ENCODE data around the gene EID2. TPM values are rescaled to one million over a fixed set of nuclear protein-coding genes. Genes with fewer than 3 reads are reported as not detected.
A peak's percentile ranks its signal among the peaks of the same experiment; 100 is the strongest.

The EID2 gene
- total RNA-seq, 1 experiment from 2014 or later: 14.6 TPM

GRCh38 chr19:39566064-39566463 lies 26.1 kb upstream of the EID2 start:
- intact Hi-C loops (cut with micrococcal nuclease; ENCODE audit: unreplicated experiment): no loop called here

GRCh38 chr19:39563408-39563807 lies 23.4 kb upstream of the EID2 start:
- peaks cover 9% of the 10 kb centered on the region for H3K4me1 ChIP-seq (replicated peaks; ENCODE audit: insufficient read depth)
- H3K9me2 ChIP-seq (ENCODE audit: insufficient read depth): no peaks in the 10 kb centered on the region
- no peaks in the 10 kb centered on the region for H3K79me2 ChIP-seq (ENCODE audit: low read depth)
- no peak overlapping the region for H2AFZ ChIP-seq
- TF ChIP-seq EZH2 (IDR thresholded peaks at IDR 0.05; ENCODE audit: low read depth): no peak
- TF ChIP-seq CTCF (conservative IDR thresholded peaks at IDR 0.05): no peak
- DNase-seq: peak; percentile 61 to 68
- H3K4me3 ChIP-seq: no peak overlapping the region
- no peaks in the 10 kb centered on the region for H3K36me3 ChIP-seq (ENCODE audit: low read depth)
- H4K20me1 ChIP-seq (ENCODE audit: insufficient read depth): no peaks in the 10 kb centered on the region
- CTCF ChIA-PET: no interaction called here
- POLR2A ChIA-PET (ENCODE audit: unreplicated experiment): interaction anchor here (0.6 kb wide), 1 partner anchor 101 kb away, joined by 3 read pairs; no protein-coding TSS in a partner anchor
- no peaks in the 10 kb centered on the region for H3F3A ChIP-seq (ENCODE audit: insufficient read depth, low read depth)
- H3K27ac ChIP-seq: no peak overlapping the region
- H3K4me2 ChIP-seq: peak overlapping the region; percentile 29; the same call in 1 of the 2 replicates
- H3K27me3 ChIP-seq (ENCODE audit: insufficient read depth, low read depth): no peaks in the 10 kb centered on the region
- H3K9me3 ChIP-seq (ENCODE audit: insufficient read depth, low read depth): no peaks in the 10 kb centered on the region
- BruUV-seq (replicated peaks): no TSS peak
- intact Hi-C loops (cut with micrococcal nuclease; ENCODE audit: unreplicated experiment): no loop called here

More at GRCh38 chr19:39566064-39566463, 26.1 kb upstream of the EID2 start:
- no peaks in the 10 kb centered on the region for H3K9me2 ChIP-seq (ENCODE audit: insufficient read depth)
- no peak overlapping the region for H2AFZ ChIP-seq
- BruUV-seq (replicated peaks): no TSS peak
- no peak for DNase-seq
- POLR2A ChIA-PET (ENCODE audit: unreplicated experiment): no interaction called here
- H3K9me3 ChIP-seq (ENCODE audit: insufficient read depth, low read depth): no peaks in the 10 kb centered on the region
- H3F3A ChIP-seq (ENCODE audit: insufficient read depth, low read depth): no peaks in the 10 kb centered on the region
- CTCF ChIA-PET: no interaction called here
- H3K27me3 ChIP-seq (ENCODE audit: insufficient read depth, low read depth): peaks cover 9% of the 10 kb centered on the region
- H3K79me2 ChIP-seq (ENCODE audit: low read depth): no peaks in the 10 kb centered on the region
- H3K36me3 ChIP-seq (ENCODE audit: low read depth): no peaks in the 10 kb centered on the region
- TF ChIP-seq EZH2 (IDR thresholded peaks at IDR 0.05; ENCODE audit: low read depth): no peak
- no peak for TF ChIP-seq CTCF (conservative IDR thresholded peaks at IDR 0.05)
- no peak overlapping the region for H3K4me2 ChIP-seq
- H3K4me3 ChIP-seq: no peak overlapping the region
- no peak overlapping the region for H3K27ac ChIP-seq
- peaks cover 15% of the 10 kb centered on the region for H3K4me1 ChIP-seq (replicated peaks; ENCODE audit: insufficient read depth)
- H4K20me1 ChIP-seq (ENCODE audit: insufficient read depth): no peaks in the 10 kb centered on the region

DNA sequence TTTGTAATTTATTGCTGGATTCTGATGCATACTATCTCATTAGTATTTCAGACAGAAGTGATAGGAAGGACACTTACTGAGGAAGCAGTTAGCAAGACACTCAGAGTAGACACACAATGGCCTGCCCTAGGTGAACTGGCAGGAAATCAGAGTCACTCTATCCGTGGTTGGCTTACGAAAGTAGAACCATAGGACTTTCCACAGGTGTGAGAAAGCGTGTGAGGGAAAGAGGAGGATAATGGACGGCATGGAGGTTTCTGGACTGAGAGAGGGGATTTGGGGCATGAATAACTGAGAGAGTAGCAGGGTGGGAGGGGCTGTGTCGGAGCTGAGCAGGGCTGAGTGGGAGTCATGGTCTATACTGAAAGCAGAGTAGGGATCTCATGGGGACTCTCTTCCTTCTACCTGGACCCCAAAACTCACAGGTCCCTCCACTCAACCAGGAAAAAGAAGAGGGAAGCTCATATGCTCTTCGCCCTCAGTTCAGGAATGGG lies 18.7 kb upstream of the EID2 start:
- intact Hi-C loops (cut with micrococcal nuclease; ENCODE audit: unreplicated experiment): loop anchor here (1.0 to 5.0 kb wide), 2 partner anchors 120 to 209 kb away; no protein-coding TSS in a partner anchor
- CTCF ChIA-PET: no interaction called here
- H4K20me1 ChIP-seq (ENCODE audit: insufficient read depth): no peaks in the 10 kb centered on the region
- H3K79me2 ChIP-seq (ENCODE audit: low read depth): no peaks in the 10 kb centered on the region
- H3K4me3 ChIP-seq: no peak overlapping the region
- H2AFZ ChIP-seq: no peak overlapping the region
- peaks cover 12% of the 10 kb centered on the region for H3K4me1 ChIP-seq (replicated peaks; ENCODE audit: insufficient read depth)
- no peak for TF ChIP-seq EZH2 (IDR thresholded peaks at IDR 0.05; ENCODE audit: low read depth)
- TF ChIP-seq CTCF (conservative IDR thresholded peaks at IDR 0.05): no peak
- H3F3A ChIP-seq (ENCODE audit: insufficient read depth, low read depth): no peaks in the 10 kb centered on the region
- no peaks in the 10 kb centered on the region for H3K9me2 ChIP-seq (ENCODE audit: insufficient read depth)
- POLR2A ChIA-PET (ENCODE audit: unreplicated experiment): no interaction called here
- no peak for DNase-seq
- no peaks in the 10 kb centered on the region for H3K36me3 ChIP-seq (ENCODE audit: low read depth)
- peak overlapping the region; percentile 39; the same call in 1 of the 2 replicates for H3K4me2 ChIP-seq
- H3K27ac ChIP-seq: no peak overlapping the region
- no TSS peak for BruUV-seq (replicated peaks)
- H3K9me3 ChIP-seq (ENCODE audit: insufficient read depth, low read depth): no peaks in the 10 kb centered on the region
- H3K27me3 ChIP-seq (ENCODE audit: insufficient read depth, low read depth): peaks cover 23% of the 10 kb centered on the region
